ENCODE data around the gene CFAP54.

The CFAP54 gene

GRCh38 chr12:96906849-96907670 lies 417.7 kb downstream of the CFAP54 start, which contains the start of gene NEDD1:
TSS of gene NEDD1 (plus strand) at chr12:96907257. CDS start at chr12:96909760, 2,503 bp downstream.
- no peak for DNase-seq (ENCODE audit: extremely low read depth, low read depth)
- no peak for TF ChIP-seq CTCF (IDR thresholded peaks at IDR 0.05; ENCODE audit: low read depth, low read length, missing control alignments)
- peak within 1 kb of the TSS; percentile 83 for H3K4me3 ChIP-seq (replicated peaks; ENCODE audit: low read depth, low read length)

GRCh38 chr12:96907671-96908422 lies 418.5 kb downstream of the CFAP54 start:
- no peak for DNase-seq (ENCODE audit: extremely low read depth, low read depth)
- no peak for TF ChIP-seq CTCF (IDR thresholded peaks at IDR 0.05; ENCODE audit: low read depth, low read length, missing control alignments)
- peak overlapping the region; percentile 83 for H3K4me3 ChIP-seq (replicated peaks; ENCODE audit: low read depth, low read length)

- peak overlapping the region; percentile 83 for H3K4me3 ChIP-seq (replicated peaks; ENCODE audit: low read depth, low read length)
- TF ChIP-seq CTCF (IDR thresholded peaks at IDR 0.05; ENCODE audit: low read depth, low read length, missing control alignments): no peak
- no peak for DNase-seq (ENCODE audit: extremely low read depth, low read depth)
These were observed 419.0 kb downstream of the CFAP54 start for GRCh38 chr12:96908423-96908675.

- TF ChIP-seq CTCF (IDR thresholded peaks at IDR 0.05; ENCODE audit: low read depth, low read length, missing control alignments): no peak
- DNase-seq (ENCODE audit: extremely low read depth, low read depth): no peak
- no peak overlapping the region for H3K4me3 ChIP-seq (replicated peaks; ENCODE audit: low read depth, low read length)
These were observed 422.9 kb downstream of the CFAP54 start for GRCh38 chr12:96912261-96912660.

GRCh38 chr12:96912943-96913342 lies 423.6 kb downstream of the CFAP54 start:
- DNase-seq (ENCODE audit: extremely low read depth, low read depth): no peak
- no peak for TF ChIP-seq CTCF (IDR thresholded peaks at IDR 0.05; ENCODE audit: low read depth, low read length, missing control alignments)
- no peak overlapping the region for H3K4me3 ChIP-seq (replicated peaks; ENCODE audit: low read depth, low read length)

- TF ChIP-seq CTCF (IDR thresholded peaks at IDR 0.05; ENCODE audit: low read depth, low read length, missing control alignments): no peak
- no peak for DNase-seq (ENCODE audit: extremely low read depth, low read depth)
- no peak overlapping the region for H3K4me3 ChIP-seq (replicated peaks; ENCODE audit: low read depth, low read length)
These were observed 430.3 kb downstream of the CFAP54 start for GRCh38 chr12:96919510-96920210.

All from HFF-Myc (cell line).